ENCODE results near the gene DMPK.

DMPK gene

DNA sequence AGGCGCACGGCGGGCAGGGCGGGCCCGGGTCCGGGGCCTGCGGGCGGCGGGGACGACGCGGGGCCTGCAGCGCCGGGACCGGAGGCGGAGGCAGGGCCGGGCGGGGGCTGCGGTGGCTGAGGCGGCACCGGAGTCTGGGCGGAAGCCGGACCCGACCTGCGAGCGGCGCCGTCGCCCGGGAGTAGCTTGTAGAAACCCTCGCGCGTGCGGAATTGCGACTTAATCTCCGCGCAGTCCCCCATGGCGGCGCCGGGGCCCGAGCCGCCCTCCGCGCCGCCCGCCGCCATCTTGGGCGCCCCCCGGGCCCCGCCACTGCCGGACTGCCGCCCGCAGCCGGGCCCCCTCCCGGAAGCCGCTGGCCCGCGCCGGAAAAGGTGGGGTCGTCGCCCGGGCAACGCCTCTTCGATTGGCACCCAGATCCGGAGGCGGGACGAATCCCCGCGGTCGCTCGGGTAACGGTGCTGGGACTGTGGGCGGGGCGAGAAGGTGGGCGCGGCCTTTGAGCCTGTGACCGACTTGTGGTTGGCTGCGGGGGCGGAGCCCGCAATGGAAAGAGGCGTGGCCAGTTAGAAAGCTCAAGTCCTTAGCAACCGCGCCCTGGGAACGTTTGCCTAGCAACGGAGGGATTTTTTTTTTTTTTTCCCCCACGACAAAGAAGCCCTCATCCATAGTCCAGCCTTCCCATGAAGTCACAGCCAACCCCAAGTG is 10.3 kb upstream of the DMPK start, which contains the start of gene DMWD:
TSS of gene DMWD (minus strand) at position 376 of the 708 bp plus-strand sequence. CDS start at position 287, 89 bp downstream.
- DNase-seq (ENCODE audit: extremely low read depth, low read depth) = peak; percentile 96
- TF ChIP-seq, protein P1, sequence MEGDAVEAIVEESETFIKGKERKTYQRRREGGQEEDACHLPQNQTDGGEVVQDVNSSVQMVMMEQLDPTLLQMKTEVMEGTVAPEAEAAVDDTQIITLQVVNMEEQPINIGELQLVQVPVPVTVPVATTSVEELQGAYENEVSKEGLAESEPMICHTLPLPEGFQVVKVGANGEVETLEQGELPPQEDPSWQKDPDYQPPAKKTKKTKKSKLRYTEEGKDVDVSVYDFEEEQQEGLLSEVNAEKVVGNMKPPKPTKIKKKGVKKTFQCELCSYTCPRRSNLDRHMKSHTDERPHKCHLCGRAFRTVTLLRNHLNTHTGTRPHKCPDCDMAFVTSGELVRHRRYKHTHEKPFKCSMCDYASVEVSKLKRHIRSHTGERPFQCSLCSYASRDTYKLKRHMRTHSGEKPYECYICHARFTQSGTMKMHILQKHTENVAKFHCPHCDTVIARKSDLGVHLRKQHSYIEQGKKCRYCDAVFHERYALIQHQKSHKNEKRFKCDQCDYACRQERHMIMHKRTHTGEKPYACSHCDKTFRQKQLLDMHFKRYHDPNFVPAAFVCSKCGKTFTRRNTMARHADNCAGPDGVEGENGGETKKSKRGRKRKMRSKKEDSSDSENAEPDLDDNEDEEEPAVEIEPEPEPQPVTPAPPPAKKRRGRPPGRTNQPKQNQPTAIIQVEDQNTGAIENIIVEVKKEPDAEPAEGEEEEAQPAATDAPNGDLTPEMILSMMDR (IDR thresholded peaks at IDR 0.05; ENCODE audit: low read depth, low read length) = no peak

DNA sequence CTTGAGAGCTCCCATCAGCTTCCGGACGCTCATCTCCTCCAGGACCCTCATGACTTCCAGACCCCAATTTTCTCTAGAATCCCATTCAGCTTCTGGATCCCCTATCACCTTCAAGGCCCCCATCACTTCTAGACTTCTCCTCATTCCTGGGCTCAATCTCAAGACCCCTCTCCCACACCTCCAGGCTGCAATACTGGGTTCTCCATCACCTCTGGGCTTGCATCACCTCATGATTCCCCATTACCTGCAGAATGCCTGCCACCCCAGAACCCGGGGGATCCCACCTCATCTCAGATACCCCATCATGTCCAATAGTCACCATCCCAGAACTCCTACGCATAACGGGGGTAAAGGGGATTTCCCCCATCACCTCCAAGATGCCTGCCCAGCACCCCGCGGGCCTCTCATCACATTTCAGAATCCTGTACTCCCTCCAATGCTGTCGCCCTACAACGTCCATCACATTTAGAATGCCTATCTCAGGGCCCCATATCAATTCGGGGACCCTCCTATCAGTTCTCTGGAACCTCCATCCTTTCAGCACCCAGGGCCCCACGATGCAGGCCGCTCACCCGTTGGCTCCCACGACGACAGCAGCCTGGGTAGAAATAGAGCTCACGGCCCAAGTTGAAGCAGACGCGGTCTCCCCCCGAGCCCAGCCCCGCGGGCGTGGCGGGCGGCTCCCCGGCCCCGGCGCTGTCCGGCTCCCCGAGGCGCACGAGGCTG is 9.6 kb upstream of the DMPK start:
- DNase-seq (ENCODE audit: extremely low read depth, low read depth) = no peak
- TF ChIP-seq, protein P1 (IDR thresholded peaks at IDR 0.05; ENCODE audit: low read depth, low read length) = no peak

DNA sequence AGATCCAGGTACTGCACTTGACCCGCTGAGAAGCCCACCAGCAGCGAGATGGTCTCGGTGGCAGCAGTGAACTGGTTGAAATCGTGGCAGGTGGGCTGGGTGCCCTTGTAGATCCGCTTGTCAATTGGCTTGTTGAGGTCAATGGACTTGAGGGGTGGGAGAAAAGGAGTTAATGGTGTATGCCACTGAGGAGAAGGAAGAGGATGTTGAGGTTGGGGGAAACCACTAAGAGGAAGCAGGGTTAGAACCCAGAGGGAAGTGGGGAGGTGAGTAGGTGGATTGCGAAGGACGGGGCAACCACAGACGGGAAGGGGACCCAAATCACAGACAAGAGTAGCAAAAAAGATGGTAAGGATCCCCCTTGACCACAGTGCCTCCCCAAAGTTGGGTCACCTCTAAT is 8.7 kb upstream of the DMPK start:
- DNase-seq (ENCODE audit: extremely low read depth, low read depth) = no peak
- TF ChIP-seq, protein P1 (IDR thresholded peaks at IDR 0.05; ENCODE audit: low read depth, low read length) = no peak

DNA sequence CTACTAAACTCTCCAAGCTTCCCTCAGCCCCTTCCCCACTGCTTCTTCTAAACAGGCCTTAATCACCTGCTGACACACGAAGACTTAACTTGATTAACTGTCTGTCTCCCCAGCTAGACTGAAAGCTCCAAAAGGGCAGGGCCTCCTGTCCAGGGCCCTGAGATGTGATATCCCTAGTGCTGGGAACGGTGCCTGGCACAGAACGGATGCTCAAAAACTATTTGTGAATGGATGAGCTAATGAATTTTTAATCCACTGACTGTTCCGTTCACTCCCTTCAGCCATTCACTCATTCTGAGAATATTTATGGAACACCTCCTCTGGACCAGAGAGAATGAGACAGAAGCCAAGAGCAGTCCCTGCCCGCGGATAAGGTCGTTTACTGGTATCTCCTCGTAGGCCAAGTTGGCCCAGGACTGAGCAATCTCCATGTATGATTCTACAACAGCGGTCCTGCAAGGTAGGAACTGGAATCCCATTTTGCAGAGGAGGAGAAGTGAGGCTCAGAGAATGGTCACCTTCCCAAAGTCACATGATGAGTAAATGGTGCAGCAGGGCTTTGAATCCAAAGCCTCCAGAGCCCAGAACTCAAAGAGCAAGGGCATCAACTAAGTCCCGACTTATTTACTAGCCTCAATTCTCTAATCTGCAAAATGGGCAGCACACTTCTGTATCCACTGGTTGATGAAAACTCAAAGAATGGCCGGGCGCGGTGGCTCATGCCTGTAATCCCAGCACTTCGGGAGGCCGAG is 6.9 kb upstream of the DMPK start:
- TF ChIP-seq, protein P1 (IDR thresholded peaks at IDR 0.05; ENCODE audit: low read depth, low read length) = no peak
- no peak for DNase-seq (ENCODE audit: extremely low read depth, low read depth)

DNA sequence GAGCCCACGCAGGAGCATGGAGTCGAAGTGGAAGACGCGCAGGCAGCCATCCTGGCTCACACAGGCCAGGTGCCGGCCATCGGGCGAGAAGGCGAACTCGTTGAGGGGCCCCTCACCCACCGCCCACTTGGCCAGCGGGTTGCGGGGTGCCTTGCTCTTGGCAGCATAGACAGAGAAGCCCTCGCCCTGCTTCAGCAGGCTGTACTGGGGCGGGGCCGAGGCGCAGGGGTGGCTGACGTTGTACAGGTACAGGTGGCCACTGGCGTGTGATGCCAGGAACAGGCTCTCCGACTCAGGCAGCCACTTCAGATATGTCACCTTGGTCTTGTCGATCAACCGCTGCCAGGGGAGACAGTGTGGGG is 4.2 kb upstream of the DMPK start:
- no peak for DNase-seq (ENCODE audit: extremely low read depth, low read depth)

DNA sequence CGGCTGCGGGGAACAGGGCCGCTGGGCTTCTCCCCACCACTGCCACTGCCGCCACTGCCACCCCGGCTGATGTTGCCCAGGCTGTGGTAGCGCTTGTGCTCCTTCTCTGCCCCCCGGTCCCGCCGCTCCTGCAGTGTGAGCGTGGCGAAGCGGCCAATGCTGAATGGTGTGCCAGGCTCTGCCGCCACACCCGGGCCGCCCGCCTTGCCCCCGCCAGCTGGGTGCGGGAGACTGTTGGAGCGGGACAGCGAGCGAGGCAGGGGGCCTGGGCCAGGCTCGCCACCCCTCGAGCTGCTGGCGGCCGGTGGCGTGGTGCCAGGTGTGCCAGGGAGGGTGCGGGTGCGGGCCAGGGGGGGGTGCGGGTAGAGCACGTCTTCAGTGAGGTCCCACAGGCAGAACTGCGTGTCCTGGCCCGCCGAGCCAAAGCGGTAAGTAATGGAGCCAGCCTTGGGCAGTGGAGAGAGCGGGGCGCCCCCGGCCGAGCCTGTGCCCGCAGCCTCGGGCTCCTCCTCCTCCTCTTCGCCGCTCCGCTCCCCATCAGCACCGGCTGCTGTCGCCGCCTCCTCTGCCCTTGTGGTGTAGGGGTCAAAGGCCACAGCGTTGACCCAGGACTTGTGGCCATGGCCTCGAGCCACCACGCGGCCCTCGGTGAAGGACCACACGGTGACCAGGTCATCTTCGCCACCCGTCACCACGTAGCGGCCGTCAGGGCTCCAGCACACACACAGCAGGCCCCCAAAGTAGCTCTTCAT is 3.7 kb upstream of the DMPK start:
- TF ChIP-seq, protein P1 (IDR thresholded peaks at IDR 0.05; ENCODE audit: low read depth, low read length) = no peak
- no peak for DNase-seq (ENCODE audit: extremely low read depth, low read depth)

More for the DNA sequence above, 4.2 kb upstream of the DMPK start:
- TF ChIP-seq, protein P1 (IDR thresholded peaks at IDR 0.05; ENCODE audit: low read depth, low read length) = no peak

Measured in AG09319 (cell line).